Gastroesophageal sphincter (tissue), 3 donors: ENCODE data around the gene GPR137.

Experiments used
- POLR2A ChIP-seq, 2 donors: fragments of 450-650 bp; IDR thresholded peaks; one replicate each; pipeline ENCODE4 v1.6.1; 2017; ENCODE audit warnings: antibody characterized with exemption in 2 of 2, mild to moderate bottlenecking in 2 of 2, moderate library complexity in 1 of 2
- POLR2AphosphoS5 ChIP-seq: sonication (generic); formaldehyde crosslinking; IDR thresholded peaks from one replicate; pipeline ENCODE4 v1.6.1; 2017; ENCODE audit warnings: antibody characterized with exemption
- TF ChIP-seq, protein P1 (sequence below), 4 experiments: fragments of 200-600 bp in 2 of 4; fragments of 450-650 bp in 2 of 4; sonication (generic) in 1 of 4; IDR thresholded peaks; one replicate each; pipeline ENCODE4 v1.5.1; 2017 to 2019; ENCODE audit warnings: antibody characterized with exemption in 4 of 4, mild to moderate bottlenecking in 2 of 4, moderate library complexity in 2 of 4

- TF ChIP-seq, protein P1, sequence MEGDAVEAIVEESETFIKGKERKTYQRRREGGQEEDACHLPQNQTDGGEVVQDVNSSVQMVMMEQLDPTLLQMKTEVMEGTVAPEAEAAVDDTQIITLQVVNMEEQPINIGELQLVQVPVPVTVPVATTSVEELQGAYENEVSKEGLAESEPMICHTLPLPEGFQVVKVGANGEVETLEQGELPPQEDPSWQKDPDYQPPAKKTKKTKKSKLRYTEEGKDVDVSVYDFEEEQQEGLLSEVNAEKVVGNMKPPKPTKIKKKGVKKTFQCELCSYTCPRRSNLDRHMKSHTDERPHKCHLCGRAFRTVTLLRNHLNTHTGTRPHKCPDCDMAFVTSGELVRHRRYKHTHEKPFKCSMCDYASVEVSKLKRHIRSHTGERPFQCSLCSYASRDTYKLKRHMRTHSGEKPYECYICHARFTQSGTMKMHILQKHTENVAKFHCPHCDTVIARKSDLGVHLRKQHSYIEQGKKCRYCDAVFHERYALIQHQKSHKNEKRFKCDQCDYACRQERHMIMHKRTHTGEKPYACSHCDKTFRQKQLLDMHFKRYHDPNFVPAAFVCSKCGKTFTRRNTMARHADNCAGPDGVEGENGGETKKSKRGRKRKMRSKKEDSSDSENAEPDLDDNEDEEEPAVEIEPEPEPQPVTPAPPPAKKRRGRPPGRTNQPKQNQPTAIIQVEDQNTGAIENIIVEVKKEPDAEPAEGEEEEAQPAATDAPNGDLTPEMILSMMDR (IDR thresholded peaks at IDR 0.05) = no peak
- TF ChIP-seq POLR2A (IDR thresholded peaks at IDR 0.05) = no peak
- no peak for TF ChIP-seq POLR2AphosphoS5
These were observed 9.1 kb downstream of the GPR137 start for GRCh38 chr11:64294774-64295173.
